Right lobe of liver (tissue), 4 donors: ENCODE data around the gene DNAJB5.

Experiments
- POLR2A ChIP-seq: fragments of 450-650 bp; IDR thresholded peaks from one replicate; pipeline ENCODE4 v1.6.1; 2017; ENCODE audit warnings: antibody characterized with exemption, mild to moderate bottlenecking
- TF ChIP-seq, protein P1 (sequence below), 4 donors: fragments of 200-600 bp in 3 of 4; fragments of 450-650 bp in 1 of 4; IDR thresholded peaks; one replicate each; pipeline versions ENCODE4 v1.5.1 to v1.8.0; 2016 to 2022; ENCODE audit warnings: antibody characterized with exemption in 4 of 4, mild to moderate bottlenecking in 2 of 4
- donor health status: DM: no; HTN: no; CAD: no.
- donor health status: DM: no; HTN: no; CAD: no.
- donor health status: DM: no; HTN: yes; CAD: no.

GRCh38 chr9:34998266-34998665, 8.7 kb downstream of the DNAJB5 start:
- TF ChIP-seq, protein P1, sequence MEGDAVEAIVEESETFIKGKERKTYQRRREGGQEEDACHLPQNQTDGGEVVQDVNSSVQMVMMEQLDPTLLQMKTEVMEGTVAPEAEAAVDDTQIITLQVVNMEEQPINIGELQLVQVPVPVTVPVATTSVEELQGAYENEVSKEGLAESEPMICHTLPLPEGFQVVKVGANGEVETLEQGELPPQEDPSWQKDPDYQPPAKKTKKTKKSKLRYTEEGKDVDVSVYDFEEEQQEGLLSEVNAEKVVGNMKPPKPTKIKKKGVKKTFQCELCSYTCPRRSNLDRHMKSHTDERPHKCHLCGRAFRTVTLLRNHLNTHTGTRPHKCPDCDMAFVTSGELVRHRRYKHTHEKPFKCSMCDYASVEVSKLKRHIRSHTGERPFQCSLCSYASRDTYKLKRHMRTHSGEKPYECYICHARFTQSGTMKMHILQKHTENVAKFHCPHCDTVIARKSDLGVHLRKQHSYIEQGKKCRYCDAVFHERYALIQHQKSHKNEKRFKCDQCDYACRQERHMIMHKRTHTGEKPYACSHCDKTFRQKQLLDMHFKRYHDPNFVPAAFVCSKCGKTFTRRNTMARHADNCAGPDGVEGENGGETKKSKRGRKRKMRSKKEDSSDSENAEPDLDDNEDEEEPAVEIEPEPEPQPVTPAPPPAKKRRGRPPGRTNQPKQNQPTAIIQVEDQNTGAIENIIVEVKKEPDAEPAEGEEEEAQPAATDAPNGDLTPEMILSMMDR (IDR thresholded peaks at IDR 0.05), result no peak
- TF ChIP-seq POLR2A, result no peak
